Measurements from ENCODE around the gene MYO7A. TPM values are rescaled to one million over a fixed set of nuclear protein-coding genes. Genes with fewer than 3 reads are reported as not detected.
A peak's percentile ranks its signal among the peaks of the same experiment; 100 is the strongest.

MYO7A gene
- total RNA-seq, 3 donors from 2014 or later (not counting 1 experiment from before 2014, with no cell fraction given): 0.20 to 1.1 (median 0.68) TPM

- no peaks in the 10 kb centered on the region for H3K36me3 Mint-ChIP-seq
Observed at GRCh38 chr11:77081381-77081851, 46.6 kb upstream of the MYO7A start.

GRCh38 chr11:77081976-77082836 is 45.8 kb upstream of the MYO7A start:
- Histone ChIP-seq H3K36me3 (ENCODE audit: control insufficient read depth, insufficient read depth, low read length) (no peaks in the 10 kb centered on the region), H3K9me3 (ENCODE audit: control insufficient read depth, insufficient read depth, low read length) (no peaks in the 10 kb centered on the region), H3K27me3 (ENCODE audit: control insufficient read depth, insufficient read depth, low read length) (no peaks in the 10 kb centered on the region), H3K4me1 (ENCODE audit: control insufficient read depth, insufficient read depth, low read length) (peaks cover 38% of the 10 kb centered on the region), H3K27ac (ENCODE audit: low read length) (peak overlapping the region; percentile 78), H3K4me3 (ENCODE audit: low read length) (peak overlapping the region; percentile 5)
- intact Hi-C loops (cut with micrococcal nuclease): no loop called here
- no peaks in the 10 kb centered on the region for H3K36me3 Mint-ChIP-seq
- peak overlapping the region; percentile 89 for H3K4me3 Mint-ChIP-seq
- H3K27ac Mint-ChIP-seq: peak overlapping the region; percentile 92 to 97
- H3K27me3 Mint-ChIP-seq (ENCODE audit: low read depth in 2 of 2): no peaks in the 10 kb centered on the region
- DNase-seq (peak in 1 of 2 donors; percentile 21), ATAC-seq (peak in 2 of 3 donors; percentile 6 to 18)
- H3K9me3 Mint-ChIP-seq: no peaks in the 10 kb centered on the region
- 68% methylated on average over 11 of the region's 11 CpGs for WGBS (ENCODE audit: insufficient coverage)
- H3K4me1 Mint-ChIP-seq: peaks cover 27 to 60% of the 10 kb centered on the region in 2 donors
- no peak for TF ChIP-seq CTCF (IDR thresholded peaks at IDR 0.05)

More at GRCh38 chr11:77081381-77081851, 46.6 kb upstream of the MYO7A start:
- no peaks in the 10 kb centered on the region for H3K36me3 ChIP-seq (ENCODE audit: control insufficient read depth, insufficient read depth, low read length)
- WGBS (ENCODE audit: insufficient coverage): 90% methylated on average over 9 of the region's 9 CpGs
- ATAC-seq (no peak), DNase-seq (no peak)
- Mint-ChIP-seq H3K27me3 (ENCODE audit: low read depth in 2 of 2) (no peaks in the 10 kb centered on the region), H3K4me3 (peak overlapping the region; percentile 89), H3K9me3 (no peaks in the 10 kb centered on the region), H3K4me1 (peaks cover 30 to 64% of the 10 kb centered on the region in 2 donors), H3K27ac (peak overlapping the region; percentile 92 to 97)
- H3K4me1 ChIP-seq (ENCODE audit: control insufficient read depth, insufficient read depth, low read length): peaks cover 38% of the 10 kb centered on the region
- H3K27ac ChIP-seq (ENCODE audit: low read length): no peak overlapping the region
- no peaks in the 10 kb centered on the region for H3K27me3 ChIP-seq (ENCODE audit: control insufficient read depth, insufficient read depth, low read length)
- no peak overlapping the region for H3K4me3 ChIP-seq (ENCODE audit: low read length)
- no peak for TF ChIP-seq CTCF (IDR thresholded peaks at IDR 0.05)
- H3K9me3 ChIP-seq (ENCODE audit: control insufficient read depth, insufficient read depth, low read length): no peaks in the 10 kb centered on the region
- intact Hi-C loops (cut with micrococcal nuclease): no loop called here

GRCh38 chr11:77082838-77083565 is 45.0 kb upstream of the MYO7A start:
- peak; percentile 40 to 68 for DNase-seq
- peak; percentile 73 to 97 (median 92) for ATAC-seq
- H3K27me3 Mint-ChIP-seq (ENCODE audit: low read depth in 2 of 2): no peaks in the 10 kb centered on the region
- no peaks in the 10 kb centered on the region for H3K36me3 Mint-ChIP-seq
- Histone ChIP-seq H3K27ac (ENCODE audit: low read length) (peak overlapping the region; percentile 78), H3K4me3 (ENCODE audit: low read length) (peak overlapping the region; percentile 5), H3K36me3 (ENCODE audit: control insufficient read depth, insufficient read depth, low read length) (no peaks in the 10 kb centered on the region), H3K9me3 (ENCODE audit: control insufficient read depth, insufficient read depth, low read length) (no peaks in the 10 kb centered on the region), H3K4me1 (ENCODE audit: control insufficient read depth, insufficient read depth, low read length) (peaks cover 38% of the 10 kb centered on the region), H3K27me3 (ENCODE audit: control insufficient read depth, insufficient read depth, low read length) (no peaks in the 10 kb centered on the region)
- 64% methylated on average over 15 of the region's 15 CpGs for WGBS (ENCODE audit: insufficient coverage)
- TF ChIP-seq CTCF (IDR thresholded peaks at IDR 0.05): no peak
- peaks cover 27 to 57% of the 10 kb centered on the region in 2 donors for H3K4me1 Mint-ChIP-seq
- intact Hi-C loops (cut with micrococcal nuclease): no loop called here
- peak overlapping the region; percentile 89 for H3K4me3 Mint-ChIP-seq
- no peaks in the 10 kb centered on the region for H3K9me3 Mint-ChIP-seq
- H3K27ac Mint-ChIP-seq: peak overlapping the region; percentile 92 to 97
